OCI-LY1 (cell line): ENCODE results near the gene CDH6.

Experiments used
- EZH2 ChIP-seq: fragments of 200-600 bp; sonication (generic), shearing (Covaris generic); IDR thresholded peaks from 2 replicates; pipeline ENCODE4 v1.8.0; 2017; ENCODE audit warnings: borderline replicate concordance, mixed run types, mild to moderate bottlenecking, antibody characterized with exemption, low read length, moderate library complexity, mixed read lengths
- TF ChIP-seq, protein P1 (sequence below): fragments of 200-600 bp; sonication (generic), shearing (Covaris generic); IDR thresholded peaks from 2 replicates; pipeline ENCODE4 v1.5.1; 2017; ENCODE audit warnings: mild to moderate bottlenecking, antibody characterized with exemption, low read length, moderate library complexity, mixed read lengths

DNA sequence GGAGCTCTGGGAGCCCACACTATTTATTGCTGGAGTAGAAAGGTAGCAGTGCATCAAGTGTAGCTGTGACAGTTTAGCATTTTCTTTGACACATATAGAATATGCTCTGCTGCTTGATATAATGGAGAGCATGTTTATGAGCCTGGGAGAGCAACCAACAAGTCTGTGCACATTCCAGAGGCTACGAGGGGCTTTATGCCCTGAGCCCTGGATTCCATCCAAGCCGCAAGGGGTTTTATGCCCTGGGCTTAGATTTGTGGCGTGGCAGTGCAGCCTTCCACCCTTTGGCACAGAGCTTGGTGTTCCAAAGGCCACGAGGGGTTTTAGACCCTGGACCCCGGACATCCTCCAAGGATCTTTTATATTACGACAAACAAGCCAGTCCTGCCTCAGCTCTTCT, 14.6 kb downstream of the CDH6 start:
- TF ChIP-seq, protein P1, sequence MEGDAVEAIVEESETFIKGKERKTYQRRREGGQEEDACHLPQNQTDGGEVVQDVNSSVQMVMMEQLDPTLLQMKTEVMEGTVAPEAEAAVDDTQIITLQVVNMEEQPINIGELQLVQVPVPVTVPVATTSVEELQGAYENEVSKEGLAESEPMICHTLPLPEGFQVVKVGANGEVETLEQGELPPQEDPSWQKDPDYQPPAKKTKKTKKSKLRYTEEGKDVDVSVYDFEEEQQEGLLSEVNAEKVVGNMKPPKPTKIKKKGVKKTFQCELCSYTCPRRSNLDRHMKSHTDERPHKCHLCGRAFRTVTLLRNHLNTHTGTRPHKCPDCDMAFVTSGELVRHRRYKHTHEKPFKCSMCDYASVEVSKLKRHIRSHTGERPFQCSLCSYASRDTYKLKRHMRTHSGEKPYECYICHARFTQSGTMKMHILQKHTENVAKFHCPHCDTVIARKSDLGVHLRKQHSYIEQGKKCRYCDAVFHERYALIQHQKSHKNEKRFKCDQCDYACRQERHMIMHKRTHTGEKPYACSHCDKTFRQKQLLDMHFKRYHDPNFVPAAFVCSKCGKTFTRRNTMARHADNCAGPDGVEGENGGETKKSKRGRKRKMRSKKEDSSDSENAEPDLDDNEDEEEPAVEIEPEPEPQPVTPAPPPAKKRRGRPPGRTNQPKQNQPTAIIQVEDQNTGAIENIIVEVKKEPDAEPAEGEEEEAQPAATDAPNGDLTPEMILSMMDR = no peak
- TF ChIP-seq EZH2 = no peak
